IPS DF 4.7 (cell line): ENCODE measurements around the gene NEUROG2.

Experiments used
- DNase-seq: peaks from one replicate; pipeline ENCODE4 v3.0.0-alpha.2; 2013; ENCODE audit warnings: low spot score; ENCODE audit errors: extremely low read depth

Gene NEUROG2

GRCh38 chr4:112521123-112522023, 5.4 kb upstream of the NEUROG2 start:
- DNase-seq = no peak

- DNase-seq = no peak
These were observed 4.7 kb upstream of the NEUROG2 start for GRCh38 chr4:112520598-112521122.

GRCh38 chr4:112519689-112520597, 4.0 kb upstream of the NEUROG2 start:
- no peak for DNase-seq

GRCh38 chr4:112518675-112519074, 2.7 kb upstream of the NEUROG2 start:
- no peak for DNase-seq

GRCh38 chr4:112517911-112518310, 1.9 kb upstream of the NEUROG2 start:
- DNase-seq = no peak

GRCh38 chr4:112517067-112517634, 1.2 kb upstream of the NEUROG2 start:
- DNase-seq = no peak

GRCh38 chr4:112516471-112517066, 589 bp upstream of the NEUROG2 start:
- DNase-seq = no peak

GRCh38 chr4:112515198-112516065, 548 bp downstream of the NEUROG2 start:
- DNase-seq = no peak

- no peak for DNase-seq
These were observed 1.3 kb downstream of the NEUROG2 start for GRCh38 chr4:112514647-112515197.

- no peak for DNase-seq
These were observed 1.9 kb downstream of the NEUROG2 start for GRCh38 chr4:112513971-112514646.

- no peak for DNase-seq
These were observed 4.2 kb downstream of the NEUROG2 start for GRCh38 chr4:112511803-112512118.

GRCh38 chr4:112511093-112511802, 4.7 kb downstream of the NEUROG2 start:
- no peak for DNase-seq

GRCh38 chr4:112510291-112511092, 5.5 kb downstream of the NEUROG2 start:
- DNase-seq = no peak

GRCh38 chr4:112509243-112510141, 6.5 kb downstream of the NEUROG2 start:
- DNase-seq = no peak

GRCh38 chr4:112508356-112508755, 7.6 kb downstream of the NEUROG2 start:
- no peak for DNase-seq

- no peak for DNase-seq
These were observed 11.2 kb downstream of the NEUROG2 start for GRCh38 chr4:112504807-112505206.

GRCh38 chr4:112502871-112503270, 13.1 kb downstream of the NEUROG2 start:
- no peak for DNase-seq
